Measurements from ENCODE around the gene BMPR2. TPM values are rescaled to one million over a fixed set of nuclear protein-coding genes. Genes with fewer than 3 reads are reported as not detected.

BMPR2 gene
- polyA plus RNA-seq, 1 of the 3 experiments (the other 2 are of a cell fraction), result 10.2 TPM

DNA sequence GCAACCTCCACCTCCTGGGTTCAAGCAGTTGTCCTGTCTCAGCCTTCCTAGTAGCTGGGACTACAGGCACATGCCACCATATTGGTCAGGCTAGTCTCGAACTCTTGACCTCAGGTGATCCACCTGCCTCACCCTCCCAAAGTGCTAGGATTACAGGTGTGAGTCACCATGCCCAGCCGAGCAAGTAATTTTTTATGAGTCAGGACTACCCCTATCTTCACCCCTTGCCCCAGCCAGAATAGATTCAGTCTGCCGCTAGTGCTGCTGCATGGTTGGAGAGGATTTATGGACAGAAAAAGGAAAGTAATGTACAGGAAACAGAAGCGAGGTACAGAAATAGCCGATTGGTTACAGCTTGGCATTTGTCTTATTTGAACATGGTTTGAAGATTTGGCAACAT is 48.9 kb downstream of the BMPR2 start:
- TF ChIP-seq FOXJ3 (CRISPR knock-in tag; IDR thresholded peaks at IDR 0.05) (no peak), MEF2A (IDR thresholded peaks at IDR 0.05; ENCODE audit: borderline replicate concordance, low read depth) (no peak), EP300 (IDR thresholded peaks at IDR 0.05; ENCODE audit: borderline replicate concordance in 1 of 2, low read depth in 1 of 2, low read length in 1 of 2) (no peak), SMC3 (IDR thresholded peaks at IDR 0.05; ENCODE audit: low read depth, low read length) (no peak), GATA2 (CRISPR knock-in tag; IDR thresholded peaks at IDR 0.05) (no peak), RCOR1 (IDR thresholded peaks at IDR 0.05; ENCODE audit: low read length) (no peak), RXRA (IDR thresholded peaks at IDR 0.05; ENCODE audit: borderline replicate concordance, low read depth) (no peak)
- TF ChIP-seq, protein P1, sequence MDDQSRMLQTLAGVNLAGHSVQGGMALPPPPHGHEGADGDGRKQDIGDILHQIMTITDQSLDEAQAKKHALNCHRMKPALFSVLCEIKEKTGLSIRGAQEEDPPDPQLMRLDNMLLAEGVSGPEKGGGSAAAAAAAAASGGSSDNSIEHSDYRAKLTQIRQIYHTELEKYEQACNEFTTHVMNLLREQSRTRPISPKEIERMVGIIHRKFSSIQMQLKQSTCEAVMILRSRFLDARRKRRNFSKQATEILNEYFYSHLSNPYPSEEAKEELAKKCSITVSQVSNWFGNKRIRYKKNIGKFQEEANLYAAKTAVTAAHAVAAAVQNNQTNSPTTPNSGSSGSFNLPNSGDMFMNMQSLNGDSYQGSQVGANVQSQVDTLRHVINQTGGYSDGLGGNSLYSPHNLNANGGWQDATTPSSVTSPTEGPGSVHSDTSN (IDR thresholded peaks at IDR 0.05), result no peak
- Histone ChIP-seq H3K4me2 (no peak overlapping the region), H3K9me3 (no peaks in the 10 kb centered on the region), H3K36me3 (replicated peaks in 1 of 2; ENCODE audit: control insufficient read depth in 1 of 2, insufficient read depth in 2 of 2, low read length in 1 of 2) (peaks cover 0 to 17% of the 10 kb centered on the region in 2 experiments), H3K9ac (no peak overlapping the region), H3K4me3 (ENCODE audit: low read depth in 2 of 2, low read length in 1 of 2) (no peak overlapping the region), H2AFZ (ENCODE audit: low read depth) (no peak overlapping the region), H3K4me1 (ENCODE audit: control insufficient read depth in 1 of 2, insufficient read depth in 2 of 2, low read depth in 1 of 2, low read length in 1 of 2) (no peaks in the 10 kb centered on the region; a peak in 1 of 4 replicates), H3K27me3 (ENCODE audit: insufficient read depth) (no peaks in the 10 kb centered on the region), H3K27ac (ENCODE audit: low read depth in 2 of 2, low read length in 1 of 2) (no peak overlapping the region), H4K20me1 (ENCODE audit: insufficient read depth) (peaks cover 78% of the 10 kb centered on the region), H3K9me2 (no peaks in the 10 kb centered on the region), H3K79me2 (ENCODE audit: insufficient read depth) (peaks cover 100% of the 10 kb centered on the region), H3F3A (replicated peaks; ENCODE audit: insufficient read depth) (peaks cover 11% of the 10 kb centered on the region)
- POLR2A ChIA-PET, result no interaction called here
- CTCF ChIA-PET, result no interaction called here
- no peak for DNase-seq
- WGBS (ENCODE audit: low lambda C conversion rate), result 76% methylated on average over 5 of the region's 5 CpGs

DNA sequence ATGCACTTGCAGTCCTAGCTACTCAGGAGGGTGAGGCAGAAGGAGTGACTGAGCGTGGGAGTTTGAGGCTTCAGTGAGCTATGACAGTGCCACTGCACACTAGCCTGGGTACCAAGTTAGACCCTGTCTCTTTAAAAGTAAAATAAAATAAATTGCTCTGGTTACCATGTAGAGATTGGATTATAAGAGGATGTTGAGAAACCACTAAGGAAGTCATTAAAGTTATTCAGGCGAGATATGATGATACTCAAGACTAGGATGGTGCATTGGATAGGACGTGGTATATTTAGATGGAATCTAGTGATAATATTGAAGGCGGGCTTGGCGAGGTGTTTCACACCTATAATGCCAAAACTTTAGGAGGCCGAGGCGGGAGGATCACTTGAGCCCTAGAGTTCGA is 50.6 kb downstream of the BMPR2 start:
- no peak overlapping the region for H3K9ac ChIP-seq
- WGBS (ENCODE audit: low lambda C conversion rate), result 95% methylated on average over 8 of the region's 8 CpGs
- peaks cover 0 to 17% of the 10 kb centered on the region in 2 experiments for H3K36me3 ChIP-seq (replicated peaks in 1 of 2; ENCODE audit: control insufficient read depth in 1 of 2, insufficient read depth in 2 of 2, low read length in 1 of 2)
- no peaks in the 10 kb centered on the region for H3K9me2 ChIP-seq
- H3K9me3 ChIP-seq, result no peaks in the 10 kb centered on the region
- DNase-seq, result no peak
- ChIA-PET CTCF (interaction anchor here (0.6 kb wide), 1 partner anchor 908 kb away, joined by 3 read pairs; no protein-coding TSS in a partner anchor), POLR2A (no interaction called here)
- peaks cover 100% of the 10 kb centered on the region for H3K79me2 ChIP-seq (ENCODE audit: insufficient read depth)
- no peaks in the 10 kb centered on the region; a peak in 1 of 4 replicates for H3K4me1 ChIP-seq (ENCODE audit: control insufficient read depth in 1 of 2, insufficient read depth in 2 of 2, low read depth in 1 of 2, low read length in 1 of 2)
- no peak overlapping the region for H2AFZ ChIP-seq (ENCODE audit: low read depth)
- H4K20me1 ChIP-seq (ENCODE audit: insufficient read depth), result peaks cover 77% of the 10 kb centered on the region
- H3K4me2 ChIP-seq, result no peak overlapping the region
- no peak overlapping the region for H3K4me3 ChIP-seq (ENCODE audit: low read depth in 2 of 2, low read length in 1 of 2)
- no peak overlapping the region for H3K27ac ChIP-seq (ENCODE audit: low read depth in 2 of 2, low read length in 1 of 2)
- no peaks in the 10 kb centered on the region for H3K27me3 ChIP-seq (ENCODE audit: insufficient read depth)
- TF ChIP-seq CHD2 (IDR thresholded peaks at IDR 0.05; ENCODE audit: low read length, partially characterized antibody) (no peak), NFIC (IDR thresholded peaks at IDR 0.05; ENCODE audit: borderline replicate concordance) (no peak), EZH2phosphoT487 (IDR thresholded peaks at IDR 0.05; ENCODE audit: borderline replicate concordance, low read depth) (no peak)
- H3F3A ChIP-seq (replicated peaks; ENCODE audit: insufficient read depth), result peaks cover 11% of the 10 kb centered on the region
